HepG2 (cell line): ENCODE data around the gene HCFC2. TPM values are rescaled to one million over a fixed set of nuclear protein-coding genes. Genes with fewer than 3 reads are reported as not detected.
A peak's percentile ranks its signal among the peaks of the same experiment; 100 is the strongest.

ENCODE experiments used
- AHR ChIP-seq: IDR thresholded peaks from 2 replicates; pipeline ENCODE4 v1.6.1; 2018; ENCODE audit warnings: missing genetic modification reagents, missing compliant biosample characterization
- BCL6 ChIP-seq: IDR thresholded peaks from 2 replicates; pipeline ENCODE4 v1.6.1; 2016; ENCODE audit warnings: missing genetic modification reagents, missing compliant biosample characterization
- BRCA1 ChIP-seq: sonication (generic); formaldehyde crosslinking; IDR thresholded peaks from 2 replicates; pipeline ENCODE4 v1.4.0; 2020; ENCODE audit warnings: missing genetic modification reagents
- CBX5 ChIP-seq: sonication (generic); formaldehyde crosslinking; IDR thresholded peaks from 2 replicates; pipeline ENCODE4 v1.4.0; 2020; ENCODE audit warnings: missing genetic modification reagents, borderline replicate concordance
- ERF ChIP-seq: IDR thresholded peaks from 2 replicates; pipeline ENCODE4 v1.6.1; 2018; ENCODE audit warnings: missing biosample characterization, missing genetic modification reagents
- GMEB2 ChIP-seq: IDR thresholded peaks from 2 replicates; pipeline ENCODE4 v1.6.1; 2016; ENCODE audit warnings: missing biosample characterization, missing genetic modification reagents, low read depth
- HOXA7 ChIP-seq: sonication (generic); formaldehyde crosslinking; IDR thresholded peaks from 2 replicates; pipeline ENCODE4 v1.8.1; 2022; ENCODE audit warnings: mild to moderate bottlenecking, missing genetic modification reagents, moderate library complexity
- JARID2 ChIP-seq: sonication (generic); formaldehyde crosslinking; IDR thresholded peaks from 2 replicates; pipeline ENCODE4 v1.8.1; 2023; ENCODE audit warnings: missing genetic modification reagents, inconsistent platforms; ENCODE audit not compliant: insufficient replicate concordance
- JUNB ChIP-seq: sonication (generic); formaldehyde crosslinking; IDR thresholded peaks from 2 replicates; pipeline ENCODE4 v1.8.0; 2022; ENCODE audit warnings: missing genetic modification reagents, mild to moderate bottlenecking, borderline replicate concordance
- KDM3A ChIP-seq: IDR thresholded peaks from 2 replicates; pipeline ENCODE4 v1.6.1; 2018; ENCODE audit warnings: low read depth, missing compliant biosample characterization
- MEIS2 ChIP-seq: sonication (generic); formaldehyde crosslinking; IDR thresholded peaks from 2 replicates; pipeline ENCODE4 v1.9.0; 2021; ENCODE audit warnings: mild to moderate bottlenecking, missing genetic modification reagents
- NBN ChIP-seq: fragments of 450-650 bp; conservative IDR thresholded peaks from 2 replicates; pipeline ENCODE4 v1.6.1; 2017
- REXO4 ChIP-seq: sonication (generic); formaldehyde crosslinking; IDR thresholded peaks from 2 replicates; pipeline ENCODE4 v1.8.0; 2022; ENCODE audit warnings: missing genetic modification reagents, mild to moderate bottlenecking, borderline replicate concordance
- SMARCC2 ChIP-seq: fragments of 450-650 bp; IDR thresholded peaks from 2 replicates; pipeline ENCODE4 v1.6.1; 2017; ENCODE audit warnings: antibody characterized with exemption, mild to moderate bottlenecking
- TOPORS ChIP-seq: sonication (generic); formaldehyde crosslinking; IDR thresholded peaks from 2 replicates; pipeline ENCODE4 v1.8.0; 2023; ENCODE audit warnings: mild to moderate bottlenecking, missing genetic modification reagents
- ZFP1 ChIP-seq: IDR thresholded peaks from 2 replicates; pipeline ENCODE4 v1.6.1; 2016
- ZFP37 ChIP-seq: sonication (generic); formaldehyde crosslinking; IDR thresholded peaks from 2 replicates; pipeline ENCODE4 v1.4.0; 2020; ENCODE audit warnings: missing genetic modification reagents, borderline replicate concordance
- ZNF556 ChIP-seq: sonication (generic); formaldehyde crosslinking; IDR thresholded peaks from 2 replicates; pipeline ENCODE4 v1.4.0; 2020; ENCODE audit warnings: mild to moderate bottlenecking, missing genetic modification reagents, borderline replicate concordance
- ZNF737 ChIP-seq: sonication (generic); formaldehyde crosslinking; IDR thresholded peaks from 2 replicates; pipeline ENCODE4 v1.5.0; 2020; ENCODE audit warnings: missing genetic modification reagents, mild to moderate bottlenecking, borderline replicate concordance
- ZNF740 ChIP-seq: sonication (generic); formaldehyde crosslinking; IDR thresholded peaks from 2 replicates; pipeline ENCODE4 v1.4.0; 2020; ENCODE audit warnings: missing genetic modification reagents
- polyA plus RNA-seq, 8 experiments: library from polyadenylated mRNA; depleted of rRNA in 3 of 8; stranded (reverse) in 7 of 8; unstranded in 1 of 8; fragments of >200 nt; fragmentation: Illumina TruSeq in 4 of 8; extraction: Trizol in 4 of 8; gene quantifications; 2 replicates each; pipeline versions ENCODE4 v1.2.1 to v1.2.3, GENCODE V29; 2011 to 2016; ENCODE audit warnings: low read depth in 4 of 8, missing spikeins in 1 of 8, mixed read lengths in 1 of 8; ENCODE audit not compliant: insufficient read depth in 1 of 8
- total RNA-seq, 5 experiments: library from RNA; depleted of rRNA; stranded (reverse); fragments of >200 nt; fragmentation: Illumina TruSeq; extraction: Trizol; gene quantifications; 2 replicates each; pipeline ENCODE4 v1.2.3, GENCODE V29; 2016; ENCODE audit warnings: low read depth in 1 of 5
- TF ChIP-seq, protein P1 (sequence below): sonication (generic); formaldehyde crosslinking; IDR thresholded peaks from 2 replicates; pipeline ENCODE4 v1.4.0; 2020; ENCODE audit warnings: mild to moderate bottlenecking, missing genetic modification reagents
- TF ChIP-seq, protein P2 (sequence below): sonication (generic); formaldehyde crosslinking; IDR thresholded peaks from 2 replicates; pipeline ENCODE4 v1.4.0; 2020; ENCODE audit warnings: missing genetic modification reagents

HCFC2 gene
- total and polyA plus RNA-seq, 2 of the 13 experiments (the other 11 are each of a cell fraction or from before 2014, with no cell fraction given) = 3.7 to 4.9 TPM

- TF ChIP-seq JARID2 = no peak
- no peak for TF ChIP-seq ZFP1
- 0 out of 2 replicates have a peak, but pooled peaks have one; percentile 19 for TF ChIP-seq BCL6 (CRISPR knock-in tag)
- TF ChIP-seq, protein P1, sequence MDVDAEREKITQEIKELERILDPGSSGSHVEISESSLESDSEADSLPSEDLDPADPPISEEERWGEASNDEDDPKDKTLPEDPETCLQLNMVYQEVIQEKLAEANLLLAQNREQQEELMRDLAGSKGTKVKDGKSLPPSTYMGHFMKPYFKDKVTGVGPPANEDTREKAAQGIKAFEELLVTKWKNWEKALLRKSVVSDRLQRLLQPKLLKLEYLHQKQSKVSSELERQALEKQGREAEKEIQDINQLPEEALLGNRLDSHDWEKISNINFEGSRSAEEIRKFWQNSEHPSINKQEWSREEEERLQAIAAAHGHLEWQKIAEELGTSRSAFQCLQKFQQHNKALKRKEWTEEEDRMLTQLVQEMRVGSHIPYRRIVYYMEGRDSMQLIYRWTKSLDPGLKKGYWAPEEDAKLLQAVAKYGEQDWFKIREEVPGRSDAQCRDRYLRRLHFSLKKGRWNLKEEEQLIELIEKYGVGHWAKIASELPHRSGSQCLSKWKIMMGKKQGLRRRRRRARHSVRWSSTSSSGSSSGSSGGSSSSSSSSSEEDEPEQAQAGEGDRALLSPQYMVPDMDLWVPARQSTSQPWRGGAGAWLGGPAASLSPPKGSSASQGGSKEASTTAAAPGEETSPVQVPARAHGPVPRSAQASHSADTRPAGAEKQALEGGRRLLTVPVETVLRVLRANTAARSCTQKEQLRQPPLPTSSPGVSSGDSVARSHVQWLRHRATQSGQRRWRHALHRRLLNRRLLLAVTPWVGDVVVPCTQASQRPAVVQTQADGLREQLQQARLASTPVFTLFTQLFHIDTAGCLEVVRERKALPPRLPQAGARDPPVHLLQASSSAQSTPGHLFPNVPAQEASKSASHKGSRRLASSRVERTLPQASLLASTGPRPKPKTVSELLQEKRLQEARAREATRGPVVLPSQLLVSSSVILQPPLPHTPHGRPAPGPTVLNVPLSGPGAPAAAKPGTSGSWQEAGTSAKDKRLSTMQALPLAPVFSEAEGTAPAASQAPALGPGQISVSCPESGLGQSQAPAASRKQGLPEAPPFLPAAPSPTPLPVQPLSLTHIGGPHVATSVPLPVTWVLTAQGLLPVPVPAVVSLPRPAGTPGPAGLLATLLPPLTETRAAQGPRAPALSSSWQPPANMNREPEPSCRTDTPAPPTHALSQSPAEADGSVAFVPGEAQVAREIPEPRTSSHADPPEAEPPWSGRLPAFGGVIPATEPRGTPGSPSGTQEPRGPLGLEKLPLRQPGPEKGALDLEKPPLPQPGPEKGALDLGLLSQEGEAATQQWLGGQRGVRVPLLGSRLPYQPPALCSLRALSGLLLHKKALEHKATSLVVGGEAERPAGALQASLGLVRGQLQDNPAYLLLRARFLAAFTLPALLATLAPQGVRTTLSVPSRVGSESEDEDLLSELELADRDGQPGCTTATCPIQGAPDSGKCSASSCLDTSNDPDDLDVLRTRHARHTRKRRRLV (CRISPR knock-in tag) = no peak
- 0 out of 2 replicates have a peak, but pooled peaks have one; percentile 42 for TF ChIP-seq TOPORS
- TF ChIP-seq ERF (CRISPR knock-in tag) = peak; percentile 71
- TF ChIP-seq HOXA7 (CRISPR knock-in tag) = no peak
- no peak for TF ChIP-seq AHR (CRISPR knock-in tag)
- TF ChIP-seq MEIS2 (CRISPR knock-in tag) = peak; percentile 56; the same call in 1 of the 2 replicates
- no peak for TF ChIP-seq NBN
- no peak for TF ChIP-seq CBX5 (CRISPR knock-in tag)
- TF ChIP-seq ZNF556 = no peak
- TF ChIP-seq ZNF740 (CRISPR knock-in tag) = no peak
- no peak for TF ChIP-seq REXO4 (CRISPR knock-in tag)
- no peak for TF ChIP-seq KDM3A
- TF ChIP-seq JUNB (CRISPR knock-in tag) = no peak
- no peak for TF ChIP-seq GMEB2 (CRISPR knock-in tag)
- no peak for TF ChIP-seq ZNF737 (CRISPR knock-in tag)
- TF ChIP-seq SMARCC2 = no peak
- TF ChIP-seq, protein P2, sequence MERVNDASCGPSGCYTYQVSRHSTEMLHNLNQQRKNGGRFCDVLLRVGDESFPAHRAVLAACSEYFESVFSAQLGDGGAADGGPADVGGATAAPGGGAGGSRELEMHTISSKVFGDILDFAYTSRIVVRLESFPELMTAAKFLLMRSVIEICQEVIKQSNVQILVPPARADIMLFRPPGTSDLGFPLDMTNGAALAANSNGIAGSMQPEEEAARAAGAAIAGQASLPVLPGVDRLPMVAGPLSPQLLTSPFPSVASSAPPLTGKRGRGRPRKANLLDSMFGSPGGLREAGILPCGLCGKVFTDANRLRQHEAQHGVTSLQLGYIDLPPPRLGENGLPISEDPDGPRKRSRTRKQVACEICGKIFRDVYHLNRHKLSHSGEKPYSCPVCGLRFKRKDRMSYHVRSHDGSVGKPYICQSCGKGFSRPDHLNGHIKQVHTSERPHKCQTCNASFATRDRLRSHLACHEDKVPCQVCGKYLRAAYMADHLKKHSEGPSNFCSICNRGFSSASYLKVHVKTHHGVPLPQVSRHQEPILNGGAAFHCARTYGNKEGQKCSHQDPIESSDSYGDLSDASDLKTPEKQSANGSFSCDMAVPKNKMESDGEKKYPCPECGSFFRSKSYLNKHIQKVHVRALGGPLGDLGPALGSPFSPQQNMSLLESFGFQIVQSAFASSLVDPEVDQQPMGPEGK (CRISPR knock-in tag) = peak; percentile 13; the same call in 1 of the 2 replicates
- no peak for TF ChIP-seq BRCA1 (CRISPR knock-in tag)
- TF ChIP-seq ZFP37 (CRISPR knock-in tag) = no peak
These were observed 73.8 kb downstream of the HCFC2 start, which contains the start of gene NFYB (continued) for GRCh38 chr12:104137902-104138796.
